WTC11 (cell line): ENCODE measurements around the gene BCAT1. TPM values are rescaled to one million over a fixed set of nuclear protein-coding genes. Genes with fewer than 3 reads are reported as not detected.

Experiments used
- ATAC-seq: fragments of 200-7000 bp; cut with Tn5 transposase; 2 replicates; pipeline ENCODE4 v1.10.0; 2021; ENCODE audit warnings: mild to moderate bottlenecking, moderate library complexity
- CTCF ChIA-PET: fragments of 300-600 bp; sonication (Branson Sonifier 250); formaldehyde crosslinking; loops from one replicate; lab custom pipeline; 2021; ENCODE audit warnings: antibody characterized with exemption; lab: Charles Lee
- POLR2A ChIA-PET: fragments of 350-600 bp; sonication (Branson Sonifier 250); formaldehyde crosslinking; loops from one replicate; lab custom pipeline; 2021; ENCODE audit warnings: antibody characterized with exemption; lab: Charles Lee
- DNase-seq: peaks from one replicate; pipeline ENCODE4 v3.0.0; 2021; ENCODE audit warnings: low spot score
- H3K27ac Mint-ChIP-seq: 2 replicates; pipeline ENCODE4 v1.8.0; 2021; ENCODE audit warnings: mixed read lengths
- H3K27me3 Mint-ChIP-seq: 2 replicates; pipeline ENCODE4 v1.8.0; 2021; ENCODE audit warnings: low read depth, mild to moderate bottlenecking, moderate library complexity, mixed read lengths
- H3K36me3 Mint-ChIP-seq: 2 replicates; pipeline ENCODE4 v1.8.0; 2021; ENCODE audit warnings: mixed read lengths
- H3K4me1 Mint-ChIP-seq: 2 replicates; pipeline ENCODE4 v1.8.0; 2022; ENCODE audit warnings: mixed read lengths
- H3K4me3 Mint-ChIP-seq: 2 replicates; pipeline ENCODE4 v1.8.0; 2021; ENCODE audit warnings: mild to moderate bottlenecking, moderate library complexity, mixed read lengths
- H3K9me3 Mint-ChIP-seq: 2 replicates; pipeline ENCODE4 v1.8.0; 2021; ENCODE audit warnings: mixed read lengths
- ATF1 ChIP-seq: sonication (generic); formaldehyde crosslinking; IDR thresholded peaks from 2 replicates; pipeline ENCODE4 v1.8.1; 2023; ENCODE audit warnings: mild to moderate bottlenecking, moderate library complexity, missing genetic modification reagents
- ELF4 ChIP-seq: sonication (generic); formaldehyde crosslinking; IDR thresholded peaks from 2 replicates; pipeline ENCODE4 v1.8.1; 2022; ENCODE audit warnings: low read depth, mild to moderate bottlenecking, moderate library complexity, missing genetic modification reagents
- ETV6 ChIP-seq: sonication (generic); formaldehyde crosslinking; IDR thresholded peaks from 2 replicates; pipeline ENCODE4 v1.8.1; 2022; ENCODE audit warnings: mild to moderate bottlenecking, missing genetic modification reagents
- FOXP1 ChIP-seq: sonication (generic); formaldehyde crosslinking; IDR thresholded peaks from 2 replicates; pipeline ENCODE4 v1.8.0; 2022; ENCODE audit warnings: missing genetic modification reagents, mild to moderate bottlenecking, moderate library complexity, borderline replicate concordance
- JAZF1 ChIP-seq: fragments of 250-450 bp; sonication (Bioruptor Pico); IDR thresholded peaks from 2 replicates; pipeline ENCODE4 v1.9.0; 2021; ENCODE audit warnings: moderate library complexity, mild to moderate bottlenecking, inconsistent platforms
- KAT7 ChIP-seq: sonication (generic); formaldehyde crosslinking; IDR thresholded peaks from 2 replicates; pipeline ENCODE4 v1.8.1; 2023; ENCODE audit warnings: missing genetic modification reagents, mild to moderate bottlenecking, borderline replicate concordance
- NFATC4 ChIP-seq: fragments of 250-450 bp; sonication (Bioruptor Pico); IDR thresholded peaks from 2 replicates; pipeline ENCODE4 v1.9.0; 2021; ENCODE audit warnings: mild to moderate bottlenecking
- NR1H2 ChIP-seq: sonication (generic); formaldehyde crosslinking; IDR thresholded peaks from 2 replicates; pipeline ENCODE4 v1.9.0; 2021; ENCODE audit warnings: mild to moderate bottlenecking, moderate library complexity, missing genetic modification reagents
- NR3C1 ChIP-seq: sonication (generic); formaldehyde crosslinking; conservative IDR thresholded peaks from 2 replicates; pipeline ENCODE4 v1.8.1; 2023; ENCODE audit warnings: low read depth, mild to moderate bottlenecking, missing genetic modification reagents
- PRRX2 ChIP-seq: fragments of 250-450 bp; sonication (Bioruptor Pico); IDR thresholded peaks from 2 replicates; pipeline ENCODE4 v1.8.0; 2021; ENCODE audit warnings: mild to moderate bottlenecking
- SOX15 ChIP-seq: fragments of 250-450 bp; sonication (Bioruptor Pico); IDR thresholded peaks from 2 replicates; pipeline ENCODE4 v1.9.0; 2021; ENCODE audit warnings: mild to moderate bottlenecking
- TCF7 ChIP-seq: sonication (generic); formaldehyde crosslinking; IDR thresholded peaks from 2 replicates; pipeline ENCODE4 v1.8.0; 2022; ENCODE audit warnings: mild to moderate bottlenecking, low read depth, missing genetic modification reagents, moderate library complexity
- ZNF138 ChIP-seq: sonication (generic); formaldehyde crosslinking; conservative IDR thresholded peaks from 2 replicates; pipeline ENCODE4 v1.8.1; 2022; ENCODE audit warnings: mild to moderate bottlenecking, moderate library complexity, missing genetic modification reagents
- ZNF232 ChIP-seq: sonication (generic); formaldehyde crosslinking; IDR thresholded peaks from 2 replicates; pipeline ENCODE4 v1.8.0; 2022; ENCODE audit warnings: mild to moderate bottlenecking, missing genetic modification reagents
- ZNF423 ChIP-seq: fragments of 250-450 bp; sonication (Bioruptor Pico); IDR thresholded peaks from 2 replicates; pipeline ENCODE4 v2.1.2; 2022; ENCODE audit warnings: mild to moderate bottlenecking, moderate library complexity
- total RNA-seq: library from RNA; stranded (reverse); gene quantifications from 3 replicates; pipeline ENCODE4 v1.2.3, GENCODE V29; 2021
- TF ChIP-seq, protein P1 (sequence below): sonication (generic); formaldehyde crosslinking; IDR thresholded peaks from 2 replicates; pipeline ENCODE4 v1.8.0; 2022; ENCODE audit warnings: mild to moderate bottlenecking, missing genetic modification reagents
- TF ChIP-seq, protein P2 (sequence below): sonication (generic); formaldehyde crosslinking; IDR thresholded peaks from 2 replicates; pipeline ENCODE4 v1.8.0; 2022; ENCODE audit warnings: mild to moderate bottlenecking, missing genetic modification reagents
- TF ChIP-seq, protein P3 (sequence below): sonication (generic); formaldehyde crosslinking; IDR thresholded peaks from 2 replicates; pipeline ENCODE4 v1.8.1; 2023; ENCODE audit warnings: mild to moderate bottlenecking, missing genetic modification reagents, moderate library complexity
- TF ChIP-seq, protein P4 (sequence below): sonication (generic); formaldehyde crosslinking; IDR thresholded peaks from 2 replicates; pipeline ENCODE4 v1.8.1; 2023; ENCODE audit warnings: mild to moderate bottlenecking, missing genetic modification reagents
- TF ChIP-seq, protein P5 (sequence below): sonication (generic); formaldehyde crosslinking; IDR thresholded peaks from 2 replicates; pipeline ENCODE4 v1.8.1; 2022; ENCODE audit warnings: mild to moderate bottlenecking, moderate library complexity, missing genetic modification reagents
- TF ChIP-seq, protein P6 (sequence below): sonication (generic); formaldehyde crosslinking; IDR thresholded peaks from 2 replicates; pipeline ENCODE4 v1.8.1; 2023; ENCODE audit warnings: mild to moderate bottlenecking, missing genetic modification reagents, moderate library complexity
- TF ChIP-seq, protein P7 (sequence below): sonication (generic); formaldehyde crosslinking; conservative IDR thresholded peaks from 2 replicates; pipeline ENCODE4 v1.8.1; 2022; ENCODE audit warnings: mild to moderate bottlenecking, missing genetic modification reagents
- TF ChIP-seq, protein P8 (sequence below): sonication (generic); formaldehyde crosslinking; IDR thresholded peaks from 2 replicates; pipeline ENCODE4 v1.8.0; 2023; ENCODE audit warnings: missing genetic modification reagents

Gene BCAT1
- total RNA-seq, 1 experiment from 2014 or later, result 267 TPM

DNA sequence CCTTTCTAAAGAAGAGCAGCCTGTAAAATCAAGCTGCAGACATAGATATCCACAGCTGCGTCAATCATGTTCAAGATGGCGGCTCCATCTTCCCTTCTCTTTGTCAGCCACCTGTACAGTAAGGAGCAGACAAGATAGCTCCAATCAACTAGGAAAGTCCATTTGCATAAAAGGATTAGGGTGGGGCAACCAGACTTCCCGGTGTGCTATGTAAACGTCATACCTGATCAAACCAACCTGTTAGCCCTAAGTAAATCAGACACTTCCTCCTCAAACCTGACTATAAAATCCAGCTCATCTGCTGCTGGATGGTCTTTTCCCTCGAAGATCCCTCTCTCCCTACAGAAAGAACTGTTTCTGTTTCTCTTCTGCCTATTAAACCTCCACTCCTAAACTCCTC lies 60.1 kb downstream of the BCAT1 start:
- Mint-ChIP-seq H3K4me1 (peaks cover 25% of the 10 kb centered on the region), H3K27ac (peak overlapping the region; percentile 36), H3K36me3 (peaks cover 41% of the 10 kb centered on the region), H3K9me3 (no peaks in the 10 kb centered on the region), H3K27me3 (no peaks in the 10 kb centered on the region), H3K4me3 (no peak overlapping the region)
- POLR2A ChIA-PET, result interaction anchor here (0.6 kb wide), 1 partner anchor 13 kb away, joined by 6 read pairs; no protein-coding TSS in a partner anchor
- CTCF ChIA-PET, result no interaction called here
- TF ChIP-seq NFATC4 (CRISPR knock-in tag) (no peak), PRRX2 (CRISPR knock-in tag) (no peak), TCF7 (CRISPR knock-in tag) (no peak), NR1H2 (CRISPR knock-in tag) (no peak), SOX15 (CRISPR knock-in tag) (no peak), ATF1 (no peak)
- TF ChIP-seq, protein P1, sequence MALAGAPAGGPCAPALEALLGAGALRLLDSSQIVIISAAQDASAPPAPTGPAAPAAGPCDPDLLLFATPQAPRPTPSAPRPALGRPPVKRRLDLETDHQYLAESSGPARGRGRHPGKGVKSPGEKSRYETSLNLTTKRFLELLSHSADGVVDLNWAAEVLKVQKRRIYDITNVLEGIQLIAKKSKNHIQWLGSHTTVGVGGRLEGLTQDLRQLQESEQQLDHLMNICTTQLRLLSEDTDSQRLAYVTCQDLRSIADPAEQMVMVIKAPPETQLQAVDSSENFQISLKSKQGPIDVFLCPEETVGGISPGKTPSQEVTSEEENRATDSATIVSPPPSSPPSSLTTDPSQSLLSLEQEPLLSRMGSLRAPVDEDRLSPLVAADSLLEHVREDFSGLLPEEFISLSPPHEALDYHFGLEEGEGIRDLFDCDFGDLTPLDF, result no peak
- TF ChIP-seq, protein P2, sequence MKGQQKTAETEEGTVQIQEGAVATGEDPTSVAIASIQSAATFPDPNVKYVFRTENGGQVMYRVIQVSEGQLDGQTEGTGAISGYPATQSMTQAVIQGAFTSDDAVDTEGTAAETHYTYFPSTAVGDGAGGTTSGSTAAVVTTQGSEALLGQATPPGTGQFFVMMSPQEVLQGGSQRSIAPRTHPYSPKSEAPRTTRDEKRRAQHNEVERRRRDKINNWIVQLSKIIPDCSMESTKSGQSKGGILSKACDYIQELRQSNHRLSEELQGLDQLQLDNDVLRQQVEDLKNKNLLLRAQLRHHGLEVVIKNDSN (CRISPR knock-in tag), result no peak
- no peak for ATAC-seq
- no peak for DNase-seq

DNA sequence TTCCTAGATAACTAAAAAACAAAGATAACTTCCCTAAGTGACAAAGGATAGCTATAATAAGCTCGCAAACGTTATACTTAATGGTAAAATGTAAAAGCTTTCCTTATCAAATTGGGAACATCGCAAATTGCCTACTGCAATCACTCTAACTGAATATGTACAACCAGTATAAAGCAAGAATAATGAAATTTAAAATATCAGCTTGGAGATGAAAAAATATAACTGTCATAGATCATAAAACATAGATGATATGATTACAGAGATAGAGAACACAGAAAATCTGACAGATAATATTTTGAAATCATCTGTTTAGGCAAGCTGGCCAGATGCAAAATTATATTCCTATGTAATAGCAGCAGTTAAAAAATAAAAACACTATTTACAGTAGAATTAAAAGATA lies 64.0 kb downstream of the BCAT1 start:
- H3K36me3 Mint-ChIP-seq, result peaks cover 34% of the 10 kb centered on the region
- no peak for TF ChIP-seq ZNF232
- no peak for TF ChIP-seq KAT7
- TF ChIP-seq NR3C1 (CRISPR knock-in tag), result no peak
- TF ChIP-seq JAZF1, result no peak
- TF ChIP-seq ATF1, result no peak
- TF ChIP-seq ZNF423 (CRISPR knock-in tag), result no peak
- TF ChIP-seq, protein P3, sequence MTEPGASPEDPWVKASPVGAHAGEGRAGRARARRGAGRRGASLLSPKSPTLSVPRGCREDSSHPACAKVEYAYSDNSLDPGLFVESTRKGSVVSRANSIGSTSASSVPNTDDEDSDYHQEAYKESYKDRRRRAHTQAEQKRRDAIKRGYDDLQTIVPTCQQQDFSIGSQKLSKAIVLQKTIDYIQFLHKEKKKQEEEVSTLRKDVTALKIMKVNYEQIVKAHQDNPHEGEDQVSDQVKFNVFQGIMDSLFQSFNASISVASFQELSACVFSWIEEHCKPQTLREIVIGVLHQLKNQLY, result no peak
- TF ChIP-seq ETV6 (CRISPR knock-in tag), result no peak
- H3K9me3 Mint-ChIP-seq, result no peaks in the 10 kb centered on the region
- ChIA-PET POLR2A (no interaction called here), CTCF (no interaction called here)
- DNase-seq (no peak), ATAC-seq (no peak)
- peaks cover 16% of the 10 kb centered on the region for H3K4me1 Mint-ChIP-seq
- H3K4me3 Mint-ChIP-seq, result no peak overlapping the region
- no peaks in the 10 kb centered on the region for H3K27me3 Mint-ChIP-seq
- H3K27ac Mint-ChIP-seq, result no peak overlapping the region

DNA sequence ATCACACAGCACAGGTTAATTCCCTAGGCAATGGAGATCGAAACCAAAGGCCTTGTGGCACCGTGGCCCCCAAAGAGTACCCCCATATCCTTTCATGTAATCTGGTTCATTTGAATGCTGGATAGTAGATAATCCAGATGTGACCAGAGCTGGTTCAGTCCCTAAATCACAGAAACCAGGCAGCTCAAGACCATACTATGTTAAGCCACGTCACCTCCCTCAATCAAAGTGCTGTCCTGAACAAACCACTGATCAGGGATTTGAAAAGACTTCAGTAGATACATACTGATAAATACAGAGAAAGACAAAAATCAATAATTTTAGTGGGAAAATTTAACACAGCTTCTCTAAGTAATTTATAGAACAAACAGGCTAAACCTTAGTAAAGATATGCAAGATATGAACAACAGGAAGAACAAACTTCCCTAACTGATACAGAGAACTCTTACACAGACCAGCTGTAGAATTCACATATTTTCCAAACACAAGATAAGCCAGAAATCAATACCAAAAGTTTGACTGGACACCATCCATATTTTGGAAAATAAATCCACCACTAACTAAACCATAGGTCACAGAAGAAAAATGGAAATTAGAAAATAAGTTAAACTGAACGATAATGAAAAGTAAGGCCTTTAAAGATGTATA lies 67.1 kb downstream of the BCAT1 start:
- H3K27me3 Mint-ChIP-seq, result no peaks in the 10 kb centered on the region
- CTCF ChIA-PET, result no interaction called here
- DNase-seq (no peak), ATAC-seq (no peak)
- H3K4me1 Mint-ChIP-seq, result peaks cover 5% of the 10 kb centered on the region
- peak overlapping the region; percentile 70 for H3K27ac Mint-ChIP-seq
- H3K4me3 Mint-ChIP-seq, result no peak overlapping the region
- peaks cover 51% of the 10 kb centered on the region for H3K36me3 Mint-ChIP-seq
- TF ChIP-seq ETV6 (CRISPR knock-in tag) (no peak), ZNF138 (CRISPR knock-in tag) (no peak), FOXP1 (CRISPR knock-in tag) (no peak), ELF4 (no peak)
- TF ChIP-seq, protein P4, sequence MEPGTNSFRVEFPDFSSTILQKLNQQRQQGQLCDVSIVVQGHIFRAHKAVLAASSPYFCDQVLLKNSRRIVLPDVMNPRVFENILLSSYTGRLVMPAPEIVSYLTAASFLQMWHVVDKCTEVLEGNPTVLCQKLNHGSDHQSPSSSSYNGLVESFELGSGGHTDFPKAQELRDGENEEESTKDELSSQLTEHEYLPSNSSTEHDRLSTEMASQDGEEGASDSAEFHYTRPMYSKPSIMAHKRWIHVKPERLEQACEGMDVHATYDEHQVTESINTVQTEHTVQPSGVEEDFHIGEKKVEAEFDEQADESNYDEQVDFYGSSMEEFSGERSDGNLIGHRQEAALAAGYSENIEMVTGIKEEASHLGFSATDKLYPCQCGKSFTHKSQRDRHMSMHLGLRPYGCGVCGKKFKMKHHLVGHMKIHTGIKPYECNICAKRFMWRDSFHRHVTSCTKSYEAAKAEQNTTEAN, result no peak
- TF ChIP-seq, protein P5, sequence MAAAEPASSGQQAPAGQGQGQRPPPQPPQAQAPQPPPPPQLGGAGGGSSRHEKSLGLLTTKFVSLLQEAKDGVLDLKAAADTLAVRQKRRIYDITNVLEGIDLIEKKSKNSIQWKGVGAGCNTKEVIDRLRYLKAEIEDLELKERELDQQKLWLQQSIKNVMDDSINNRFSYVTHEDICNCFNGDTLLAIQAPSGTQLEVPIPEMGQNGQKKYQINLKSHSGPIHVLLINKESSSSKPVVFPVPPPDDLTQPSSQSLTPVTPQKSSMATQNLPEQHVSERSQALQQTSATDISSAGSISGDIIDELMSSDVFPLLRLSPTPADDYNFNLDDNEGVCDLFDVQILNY, result no peak
- TF ChIP-seq, protein P6, sequence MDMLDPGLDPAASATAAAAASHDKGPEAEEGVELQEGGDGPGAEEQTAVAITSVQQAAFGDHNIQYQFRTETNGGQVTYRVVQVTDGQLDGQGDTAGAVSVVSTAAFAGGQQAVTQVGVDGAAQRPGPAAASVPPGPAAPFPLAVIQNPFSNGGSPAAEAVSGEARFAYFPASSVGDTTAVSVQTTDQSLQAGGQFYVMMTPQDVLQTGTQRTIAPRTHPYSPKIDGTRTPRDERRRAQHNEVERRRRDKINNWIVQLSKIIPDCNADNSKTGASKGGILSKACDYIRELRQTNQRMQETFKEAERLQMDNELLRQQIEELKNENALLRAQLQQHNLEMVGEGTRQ (CRISPR knock-in tag), result no peak
- TF ChIP-seq, protein P7, sequence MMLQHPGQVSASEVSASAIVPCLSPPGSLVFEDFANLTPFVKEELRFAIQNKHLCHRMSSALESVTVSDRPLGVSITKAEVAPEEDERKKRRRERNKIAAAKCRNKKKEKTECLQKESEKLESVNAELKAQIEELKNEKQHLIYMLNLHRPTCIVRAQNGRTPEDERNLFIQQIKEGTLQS, result no peak
- TF ChIP-seq, protein P8, sequence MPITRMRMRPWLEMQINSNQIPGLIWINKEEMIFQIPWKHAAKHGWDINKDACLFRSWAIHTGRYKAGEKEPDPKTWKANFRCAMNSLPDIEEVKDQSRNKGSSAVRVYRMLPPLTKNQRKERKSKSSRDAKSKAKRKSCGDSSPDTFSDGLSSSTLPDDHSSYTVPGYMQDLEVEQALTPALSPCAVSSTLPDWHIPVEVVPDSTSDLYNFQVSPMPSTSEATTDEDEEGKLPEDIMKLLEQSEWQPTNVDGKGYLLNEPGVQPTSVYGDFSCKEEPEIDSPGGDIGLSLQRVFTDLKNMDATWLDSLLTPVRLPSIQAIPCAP, result no peak
- H3K9me3 Mint-ChIP-seq, result no peaks in the 10 kb centered on the region
- POLR2A ChIA-PET, result no interaction called here
